ENCODE data around the gene FXR1.

FXR1 gene

DNA sequence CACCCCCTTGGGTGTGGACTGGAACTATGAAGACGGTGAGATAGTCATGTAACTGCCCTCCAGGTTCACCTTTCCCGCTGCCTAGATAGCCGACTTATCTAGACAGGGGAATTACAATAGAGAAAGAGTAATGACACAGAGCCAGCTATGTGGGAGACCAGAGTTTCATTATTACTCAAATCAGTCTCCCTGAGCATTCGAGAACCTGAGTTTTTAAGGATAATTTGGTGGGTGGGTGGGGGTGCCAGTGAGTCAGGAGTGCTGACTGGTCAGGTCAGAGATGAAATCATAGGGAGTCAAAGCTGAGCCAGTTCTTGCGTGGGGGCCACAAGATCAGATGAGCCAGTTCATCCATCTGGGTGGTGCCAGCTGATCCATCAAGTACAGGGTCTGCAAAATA lies 96.8 kb downstream of the FXR1 start:
- DNase-seq = no peak

GRCh38 chr3:181017690-181018089 lies 105.2 kb downstream of the FXR1 start:
- no peak for DNase-seq

- DNase-seq = no peak
Observed at GRCh38 chr3:181025204-181025603, 112.7 kb downstream of the FXR1 start.

GRCh38 chr3:181030948-181031347 lies 118.5 kb downstream of the FXR1 start:
- no peak for DNase-seq
